Natural killer cell (primary cell): ENCODE data around the gene DTNB. TPM values are rescaled to one million over a fixed set of nuclear protein-coding genes. Genes with fewer than 3 reads are reported as not detected.

Experiments
- ATAC-seq, 3 donors: fragments of 150-1000 bp in 2 of 3; fragments of 200-7000 bp in 1 of 3; cut with Tn5 transposase; 1 replicate in 1 of 3; 2 replicates in 2 of 3; pipeline ENCODE4 v1.10.0; 2021; ENCODE audit warnings: mild to moderate bottlenecking in 2 of 3, moderate library complexity in 2 of 3
- DNase-seq, 2 donors: peaks; one replicate each; pipeline versions ENCODE4 v3.0.0 to v3.0.0-alpha.2; 2013 to 2021; ENCODE audit warnings: mixed read lengths in 1 of 2
- H3K27ac ChIP-seq: one replicate; pipeline ENCODE4 v1.5.1; 2013; ENCODE audit warnings: mild to moderate bottlenecking, low read length
- H3K27me3 ChIP-seq: one replicate; pipeline ENCODE4 v1.6.1; 2013; ENCODE audit warnings: low read length; ENCODE audit not compliant: control insufficient read depth, insufficient read depth
- H3K36me3 ChIP-seq: one replicate; pipeline ENCODE4 v1.6.1; 2013; ENCODE audit warnings: low read length; ENCODE audit not compliant: control insufficient read depth, insufficient read depth
- H3K4me1 ChIP-seq: one replicate; pipeline ENCODE4 v1.6.1; 2013; ENCODE audit warnings: low read length; ENCODE audit not compliant: control insufficient read depth, insufficient read depth
- H3K4me3 ChIP-seq: one replicate; pipeline ENCODE4 v1.5.1; 2013; ENCODE audit warnings: low read length
- H3K9me3 ChIP-seq: one replicate; pipeline ENCODE4 v1.6.1; 2013; ENCODE audit warnings: low read length; ENCODE audit not compliant: control insufficient read depth, insufficient read depth
- H3K27ac Mint-ChIP-seq, 2 donors: one replicate each; pipeline ENCODE4 v1.8.0; 2022; ENCODE audit warnings: mild to moderate bottlenecking in 2 of 2, mixed read lengths in 2 of 2, moderate library complexity in 1 of 2
- H3K27me3 Mint-ChIP-seq, 2 donors: one replicate each; pipeline ENCODE4 v1.8.0; 2022; ENCODE audit warnings: low read depth in 2 of 2, mixed read lengths in 2 of 2
- H3K36me3 Mint-ChIP-seq: one replicate; pipeline ENCODE4 v1.8.0; 2022; ENCODE audit warnings: mixed read lengths
- H3K4me1 Mint-ChIP-seq, 2 donors: one replicate each; pipeline ENCODE4 v1.8.0; 2022; ENCODE audit warnings: mixed read lengths in 2 of 2
- H3K4me3 Mint-ChIP-seq: one replicate; pipeline ENCODE4 v1.8.0; 2022; ENCODE audit warnings: mild to moderate bottlenecking, moderate library complexity, mixed read lengths
- H3K9me3 Mint-ChIP-seq, 2 donors: one replicate each; pipeline ENCODE4 v1.8.0; 2022; ENCODE audit warnings: mixed read lengths in 2 of 2
- CTCF ChIP-seq: fragments of 200-600 bp; IDR thresholded peaks from one replicate; pipeline ENCODE4 v1.8.0; 2022; ENCODE audit warnings: antibody characterized with exemption
- WGBS: methylation state at CpG from one replicate; pipeline ENCODE4 v1.1.7; 2013; ENCODE audit warnings: missing lambda C conversion rate; ENCODE audit not compliant: insufficient coverage; 5-methylcytosine and 5-hydroxymethylcytosine counted together
- intact Hi-C: fragments of 100-400 bp; cut with micrococcal nuclease; formaldehyde crosslinking; loops from one replicate; pipeline ENCODE4 v1.14.2; 2022
- total RNA-seq, 4 donors: library from RNA; stranded (reverse); fragments of 120-200 nt in 1 of 4; gene quantifications; one replicate each; pipeline versions ENCODE4 v1.2.3 to v1.2.4, GENCODE V29; 2013 to 2022

Gene DTNB
- total RNA-seq, 3 donors from 2014 or later (not counting 1 experiment from before 2014, with no cell fraction given): 20.8 to 33.7 (median 23.6) TPM

DNA sequence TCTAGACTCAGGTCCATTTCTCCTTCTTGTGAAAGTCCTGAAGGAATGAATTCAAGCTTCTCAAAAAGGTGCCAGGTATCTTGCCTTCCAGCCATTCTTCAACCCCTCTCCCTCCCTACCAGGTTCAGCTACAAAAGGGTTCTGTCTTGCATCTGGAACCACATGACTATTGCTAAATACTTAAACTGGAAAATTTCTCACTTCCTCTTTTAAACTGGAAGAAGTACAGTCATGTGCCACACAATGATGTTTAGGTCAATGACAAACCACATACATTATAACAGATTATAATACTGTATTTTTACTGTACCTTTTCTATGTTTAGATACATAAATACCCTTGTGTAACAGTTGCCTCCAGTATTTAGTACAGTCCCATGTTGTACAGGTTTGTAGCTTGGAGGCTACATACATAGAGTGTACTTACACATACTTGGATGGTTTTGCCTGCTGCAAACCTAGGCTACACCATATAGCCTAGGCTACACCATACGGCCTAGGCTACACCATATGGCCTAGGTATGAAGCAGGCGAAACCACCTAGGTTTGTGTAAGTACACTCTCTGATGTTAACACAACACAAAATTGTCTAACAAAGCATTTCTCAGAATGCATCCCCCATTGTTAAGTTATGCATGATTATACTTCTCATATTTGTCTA lies 189.6 kb downstream of the DTNB start:
- Mint-ChIP-seq H3K27me3 (no peaks in the 10 kb centered on the region), H3K27ac (no peak overlapping the region), H3K4me1 (peaks cover 0 to 5% of the 10 kb centered on the region in 2 donors), H3K9me3 (no peaks in the 10 kb centered on the region), H3K4me3 (no peak overlapping the region), H3K36me3 (no peaks in the 10 kb centered on the region)
- WGBS: 90% methylated on average over 2 of the region's 2 CpGs
- no peaks in the 10 kb centered on the region for H3K9me3 ChIP-seq
- intact Hi-C loops: no loop called here
- H3K27me3 ChIP-seq: no peaks in the 10 kb centered on the region
- DNase-seq (no peak), ATAC-seq (no peak)
- no peaks in the 10 kb centered on the region for H3K36me3 ChIP-seq
- H3K27ac ChIP-seq: no peak overlapping the region
- H3K4me1 ChIP-seq: no peaks in the 10 kb centered on the region
- no peak for TF ChIP-seq CTCF
- H3K4me3 ChIP-seq: no peak overlapping the region

DNA sequence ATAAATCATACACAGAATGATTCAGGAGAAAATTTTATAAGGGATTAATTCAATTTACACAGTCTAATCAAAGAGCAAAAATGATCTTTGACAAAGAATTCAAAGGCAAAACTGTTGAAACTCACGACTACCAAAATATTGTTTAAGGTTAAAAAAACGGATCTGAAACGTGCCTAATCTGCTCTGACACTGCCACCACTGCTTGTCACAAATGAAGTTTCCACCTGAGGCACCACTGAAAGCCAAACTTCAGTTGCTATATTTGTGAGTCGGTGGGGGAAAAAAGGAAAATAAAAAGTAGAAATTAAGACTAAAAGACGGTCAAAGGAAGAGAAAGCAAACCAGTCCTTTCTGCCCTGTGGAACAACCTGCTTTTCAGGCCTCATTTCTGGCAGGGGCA lies 191.0 kb downstream of the DTNB start:
- H3K27ac Mint-ChIP-seq: no peak overlapping the region

GRCh38 chr2:25481381-25482300 lies 191.7 kb downstream of the DTNB start:
- H3K9me3 Mint-ChIP-seq: no peaks in the 10 kb centered on the region
- no peaks in the 10 kb centered on the region for H3K36me3 Mint-ChIP-seq

More for the DNA sequence above, 191.0 kb downstream of the DTNB start:
- no peaks in the 10 kb centered on the region for H3K4me1 ChIP-seq
- Mint-ChIP-seq H3K27me3 (no peaks in the 10 kb centered on the region), H3K9me3 (no peaks in the 10 kb centered on the region), H3K36me3 (no peaks in the 10 kb centered on the region), H3K4me1 (peaks cover 0 to 5% of the 10 kb centered on the region in 2 donors), H3K4me3 (no peak overlapping the region)
- 86% methylated on average over 5 of the region's 5 CpGs for WGBS
- H3K36me3 ChIP-seq: no peaks in the 10 kb centered on the region
- ATAC-seq (no peak), DNase-seq (no peak)
- no peak for TF ChIP-seq CTCF
- H3K27me3 ChIP-seq: no peaks in the 10 kb centered on the region
- H3K4me3 ChIP-seq: no peak overlapping the region
- intact Hi-C loops: no loop called here
- H3K9me3 ChIP-seq: no peaks in the 10 kb centered on the region
- no peak overlapping the region for H3K27ac ChIP-seq

More at GRCh38 chr2:25481381-25482300, 191.7 kb downstream of the DTNB start:
- no peak overlapping the region for H3K27ac Mint-ChIP-seq
- ATAC-seq (no peak), DNase-seq (no peak)
- Histone ChIP-seq H3K27me3 (no peaks in the 10 kb centered on the region), H3K9me3 (no peaks in the 10 kb centered on the region), H3K4me1 (no peaks in the 10 kb centered on the region), H3K27ac (no peak overlapping the region), H3K36me3 (no peaks in the 10 kb centered on the region), H3K4me3 (no peak overlapping the region)
- peaks cover 0 to 5% of the 10 kb centered on the region in 2 donors for H3K4me1 Mint-ChIP-seq
- no peaks in the 10 kb centered on the region for H3K27me3 Mint-ChIP-seq
- 100% methylated on average over 3 of the region's 4 CpGs for WGBS
- no peak for TF ChIP-seq CTCF
- intact Hi-C loops: no loop called here
- H3K4me3 Mint-ChIP-seq: no peak overlapping the region
